ENCODE measurements around the gene COPG2.

Gene COPG2

DNA sequence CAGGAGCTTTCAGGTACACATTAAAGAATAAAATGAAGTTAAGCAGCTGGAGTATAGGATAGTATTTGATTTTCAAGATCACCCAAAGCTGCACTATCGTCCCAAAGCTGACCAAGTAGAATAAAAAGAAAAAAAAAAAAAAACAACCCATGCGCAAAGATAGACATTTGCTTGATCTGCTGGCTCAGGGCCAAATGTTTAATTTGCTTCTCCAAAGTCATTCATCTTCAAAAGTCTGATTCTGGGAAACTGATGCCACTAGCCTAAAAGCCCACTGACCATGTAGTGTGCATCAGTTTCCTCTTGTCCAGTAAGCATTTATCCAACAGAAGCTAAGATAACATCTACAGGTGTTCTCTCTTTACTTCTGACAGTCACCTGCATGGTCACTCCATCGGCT lies 162.2 kb downstream of the COPG2 start:
- no peak for TF ChIP-seq CTCF (IDR thresholded peaks at IDR 0.05; ENCODE audit: extremely low read depth, missing control alignments)
- DNase-seq (ENCODE audit: low spot score): no peak

DNA sequence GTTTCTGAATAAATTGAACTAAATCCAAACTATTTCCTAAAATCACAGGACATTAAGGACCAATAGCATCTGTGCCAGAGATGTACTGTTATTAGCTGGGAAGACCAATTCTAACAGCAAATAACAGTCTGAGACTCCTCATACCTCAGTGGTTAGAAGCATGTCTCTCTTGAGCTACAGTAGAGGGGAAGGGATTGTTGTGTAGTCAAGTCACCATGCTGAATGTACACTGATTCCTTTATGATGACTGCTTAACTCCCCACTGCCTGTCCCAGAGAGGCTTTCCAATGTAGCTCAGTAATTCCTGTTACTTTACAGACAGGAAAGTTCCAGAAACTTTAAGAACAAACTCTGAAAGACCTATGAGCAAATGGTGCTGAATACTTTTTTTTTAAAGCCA lies 162.8 kb downstream of the COPG2 start:
- TF ChIP-seq CTCF (IDR thresholded peaks at IDR 0.05; ENCODE audit: extremely low read depth, missing control alignments): no peak
- no peak for DNase-seq (ENCODE audit: low spot score)

- no peak for TF ChIP-seq CTCF (IDR thresholded peaks at IDR 0.05; ENCODE audit: extremely low read depth, missing control alignments)
- DNase-seq (ENCODE audit: low spot score): no peak
Observed at GRCh38 chr7:130500910-130501309, 167.6 kb downstream of the COPG2 start.

DNA sequence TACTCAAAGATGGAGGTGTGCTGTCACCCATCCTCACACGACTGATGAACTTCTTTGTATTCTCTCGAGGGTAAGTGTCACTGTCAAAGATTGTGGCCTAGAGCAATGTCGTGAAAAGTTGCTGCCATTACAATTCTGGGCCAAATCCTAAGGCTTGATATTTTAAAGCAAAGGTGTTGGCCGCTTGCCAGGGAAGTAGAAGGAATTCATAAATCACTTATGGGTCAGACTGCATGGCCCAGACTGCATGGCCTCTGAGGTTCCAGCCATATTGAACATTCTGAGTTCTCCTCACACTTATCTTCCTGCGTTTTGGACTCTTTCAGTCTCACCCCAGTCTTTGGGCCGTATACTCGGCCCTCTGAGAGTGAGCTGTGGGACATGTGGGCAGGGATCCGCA lies 168.1 kb downstream of the COPG2 start:
- DNase-seq (ENCODE audit: low spot score): no peak
- TF ChIP-seq CTCF (IDR thresholded peaks at IDR 0.05; ENCODE audit: extremely low read depth, missing control alignments): no peak

DNA sequence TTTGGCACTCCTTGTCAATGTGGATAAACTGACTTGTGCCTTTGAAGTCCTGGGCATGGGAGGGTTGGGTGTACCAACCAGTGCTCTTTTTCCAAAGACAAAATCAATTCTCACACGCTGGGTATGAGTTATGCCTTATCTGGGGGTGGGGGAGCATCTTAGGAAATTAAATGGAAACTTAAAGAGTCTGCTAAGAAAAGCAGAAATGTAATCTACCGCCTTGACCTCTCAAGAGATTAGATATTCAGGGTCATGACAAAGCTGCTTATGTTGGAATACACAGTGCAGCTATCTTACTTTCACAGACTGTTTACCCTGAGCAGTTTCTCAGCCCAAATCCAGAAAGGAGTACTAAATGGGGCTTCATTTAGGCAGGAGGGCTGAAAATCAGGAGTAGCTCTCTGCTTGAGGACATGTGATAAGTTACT lies 174.1 kb downstream of the COPG2 start:
- no peak for TF ChIP-seq CTCF (IDR thresholded peaks at IDR 0.05; ENCODE audit: extremely low read depth, missing control alignments)
- no peak for DNase-seq (ENCODE audit: low spot score)

- no peak for DNase-seq (ENCODE audit: low spot score)
- TF ChIP-seq CTCF (IDR thresholded peaks at IDR 0.05; ENCODE audit: extremely low read depth, missing control alignments): no peak
Observed at GRCh38 chr7:130493275-130493873, 175.2 kb downstream of the COPG2 start.

DNA sequence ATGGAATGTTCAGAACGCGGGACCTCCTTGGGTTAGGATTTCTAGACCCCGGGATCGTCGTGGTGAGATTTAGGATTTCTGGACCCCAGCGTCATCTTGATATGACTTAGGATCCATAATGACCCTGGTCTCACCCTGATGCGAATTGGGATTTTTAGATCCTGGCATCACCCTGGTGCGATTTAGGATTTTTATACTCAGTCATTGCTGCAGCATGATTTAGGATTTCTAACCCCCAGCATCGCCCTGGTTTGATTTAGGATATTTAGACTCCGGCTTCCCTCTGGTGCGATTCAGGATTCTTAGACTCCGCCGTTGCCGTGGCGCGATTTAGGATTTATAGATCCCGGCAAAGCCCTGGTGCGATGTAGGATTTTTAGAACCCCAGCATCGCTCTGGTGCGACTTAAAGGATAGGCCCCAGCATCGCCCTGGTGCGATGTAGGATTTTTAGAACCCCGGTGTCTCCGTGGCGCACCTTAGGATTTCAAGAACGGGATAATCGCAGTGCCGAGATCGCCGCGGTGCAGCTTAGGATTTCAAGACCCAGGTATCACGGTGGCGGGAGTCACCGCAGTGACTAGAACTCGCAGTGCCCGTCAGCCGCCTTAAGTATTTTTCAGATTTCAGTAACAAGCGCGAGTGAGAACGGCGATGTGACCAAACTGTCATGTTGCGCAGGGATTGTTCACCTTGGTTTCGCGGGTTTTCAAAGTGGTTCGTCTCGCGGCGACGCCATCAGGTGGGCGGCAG lies 175.8 kb downstream of the COPG2 start:
- DNase-seq (ENCODE audit: low spot score): no peak
- no peak for TF ChIP-seq CTCF (IDR thresholded peaks at IDR 0.05; ENCODE audit: extremely low read depth, missing control alignments)

All from GM20000 (cell line).